ENCODE measurements around the gene ADGRG4.

GRCh38 chrX:136307471-136307870, 6.7 kb downstream of the ADGRG4 start:
- TF ChIP-seq CTCF (IDR thresholded peaks at IDR 0.05), result no peak
- no peak for TF ChIP-seq ZFX (IDR thresholded peaks at IDR 0.05; ENCODE audit: borderline replicate concordance)

All from 22Rv1 (cell line).